A549 (cell line): ENCODE data around the gene BRINP1. TPM values are rescaled to one million over a fixed set of nuclear protein-coding genes. Genes with fewer than 3 reads are reported as not detected.

Source experiments
- ATAC-seq, 2 experiments: fragments of 200-7000 bp in 1 of 2; fragments of >200 bp in 1 of 2; cut with Nextera tagmentation in 1 of 2; cut with Tn5 transposase in 1 of 2; 3 replicates each; pipeline versions ENCODE4 v1.8.0 to v1.9.1; 2018 to 2020; ENCODE audit warnings: mild to moderate bottlenecking in 1 of 2, moderate library complexity in 1 of 2
- CTCF ChIA-PET: fragments of 300-600 bp; sonication (Branson Sonifier 250); formaldehyde crosslinking; extraction: SDS; loops from one replicate; lab custom pipeline; 2021; ENCODE audit warnings: antibody characterized with exemption, inconsistent platforms; lab: Yijun Ruan, JAX
- POLR2A ChIA-PET: fragments of 350-600 bp; formaldehyde crosslinking; extraction: SDS; loops from one replicate; lab custom pipeline; 2021; ENCODE audit warnings: antibody characterized with exemption, inconsistent platforms; lab: Yijun Ruan, JAX
- DNase-seq, 2 experiments: peaks; one replicate each; pipeline versions ENCODE4 v3.0.0 to v3.0.0-alpha.2; 2011 to 2016; ENCODE audit warnings: low read depth in 1 of 2, low spot score in 1 of 2
- FAIRE-seq: peaks from 2 replicates; lab custom pipeline; 2011; peaks lifted over from hg19 to GRCh38; lab: Jason Lieb, UNC
- H3K27ac ChIP-seq, 2 experiments: fragments of >200 bp; sonication (Bioruptor Twin); formaldehyde crosslinking; 3 replicates each; pipeline ENCODE4 v1.5.1; 2016 to 2017
- H3K4me1 ChIP-seq: fragments of >200 bp; sonication (Bioruptor Twin); formaldehyde crosslinking; 3 replicates; pipeline ENCODE4 v1.6.1; 2016
- H3K4me2 ChIP-seq: fragments of >200 bp; sonication (Bioruptor Twin); formaldehyde crosslinking; 3 replicates; pipeline ENCODE4 v1.6.1; 2016
- H3K4me3 ChIP-seq: fragments of >200 bp; sonication (Bioruptor Twin); formaldehyde crosslinking; 3 replicates; pipeline ENCODE4 v1.5.1; 2016
- H3K9me3 ChIP-seq: fragments of >200 bp; sonication (Bioruptor Twin); formaldehyde crosslinking; 3 replicates; pipeline ENCODE4 v1.6.1; 2016
- CHD2 ChIP-seq: fragments of 150-350 bp; IDR thresholded peaks from 2 replicates; pipeline ENCODE4 v1.6.1; 2014; ENCODE audit warnings: low read length; ENCODE audit not compliant: partially characterized antibody
- CHD4 ChIP-seq: fragments of 200-600 bp; sonication (generic); IDR thresholded peaks from 2 replicates; pipeline ENCODE4 v1.6.1; 2016; ENCODE audit warnings: antibody characterized with exemption, mild to moderate bottlenecking, borderline replicate concordance
- HOXB13 ChIP-seq: fragments of 250-450 bp; sonication (Bioruptor Pico); IDR thresholded peaks from 2 replicates; pipeline ENCODE4 v1.5.0; 2020; ENCODE audit warnings: low read depth, mild to moderate bottlenecking, moderate library complexity
- KDM1A ChIP-seq: fragments of 200-600 bp; sonication (generic); IDR thresholded peaks from 2 replicates; pipeline ENCODE4 v1.6.1; 2016; ENCODE audit warnings: low read depth, mild to moderate bottlenecking
- MAFK ChIP-seq: fragments of 450-650 bp; IDR thresholded peaks from 2 replicates; pipeline ENCODE4 v1.6.1; 2014; ENCODE audit not compliant: partially characterized antibody
- NFE2L2 ChIP-seq: fragments of 150-350 bp; conservative IDR thresholded peaks from 2 replicates; pipeline ENCODE4 v1.6.1; 2014; ENCODE audit warnings: low read length
- PBX3 ChIP-seq: IDR thresholded peaks from 2 replicates; pipeline ENCODE4 v1.6.1; 2012
- RCOR1 ChIP-seq: fragments of 150-350 bp; IDR thresholded peaks from 2 replicates; pipeline ENCODE4 v1.6.1; 2014; ENCODE audit warnings: antibody characterized with exemption, low read length, low read depth
- REST ChIP-seq: fragments of 200-600 bp; sonication (generic); IDR thresholded peaks from 2 replicates; pipeline ENCODE4 v1.6.1; 2016; ENCODE audit warnings: antibody characterized with exemption, mild to moderate bottlenecking, moderate library complexity
- RFX5 ChIP-seq: fragments of 450-650 bp; IDR thresholded peaks from 2 replicates; pipeline ENCODE4 v1.7.1; 2014; ENCODE audit warnings: antibody characterized with exemption, mild to moderate bottlenecking, moderate library complexity
- RNF2 ChIP-seq: fragments of 200-600 bp; sonication (generic); IDR thresholded peaks from 2 replicates; pipeline ENCODE4 v1.6.1; 2016; ENCODE audit warnings: low read depth, mild to moderate bottlenecking, antibody characterized with exemption, moderate library complexity, borderline replicate concordance
- SREBF2 ChIP-seq: fragments of 450-650 bp; IDR thresholded peaks from 2 replicates; pipeline ENCODE4 v1.6.1; 2014; ENCODE audit warnings: mild to moderate bottlenecking, moderate library complexity
- ZC3H11A ChIP-seq: fragments of 450-650 bp; IDR thresholded peaks from 2 replicates; pipeline ENCODE4 v1.6.1; 2014; ENCODE audit warnings: antibody characterized with exemption, mild to moderate bottlenecking
- ZNF302 ChIP-seq: fragments of 250-450 bp; sonication (Bioruptor Pico); IDR thresholded peaks from 2 replicates; pipeline ENCODE4 v1.9.0; 2021; ENCODE audit warnings: inconsistent platforms, mild to moderate bottlenecking, moderate library complexity
- WGBS: methylation state at CpG from one replicate; pipeline ENCODE4 v1.1.6; 2017; ENCODE audit errors: missing lambda C conversion rate; 5-methylcytosine and 5-hydroxymethylcytosine counted together
- polyA plus RNA-seq, 4 experiments: library from polyadenylated mRNA; depleted of rRNA in 3 of 4; stranded (reverse); fragments of >200 nt; fragmentation: RNase III in 1 of 4; extraction: RNeasy Plus Mini Kit Qiagen cat#74134 plus additional on column Dnase treatment in 1 of 4; gene quantifications; 2 replicates in 3 of 4; 3 replicates in 1 of 4; pipeline ENCODE4 v1.2.3, GENCODE V29; 2011 to 2017

The BRINP1 gene
- polyA plus RNA-seq, 2 of the 4 experiments (the other 2 are of a cell fraction) = 0.13 to 0.17 TPM

GRCh38 chr9:119154527-119154926 lies 214.7 kb downstream of the BRINP1 start:
- CTCF ChIA-PET = no interaction called here
- TF ChIP-seq RFX5 (no peak), MAFK (peak; percentile 56), SREBF2 (no peak), KDM1A (no peak), CHD4 (no peak), HOXB13 (CRISPR knock-in tag) (no peak), CHD2 (no peak)
- DNase-seq (no peak), ATAC-seq (no peak), FAIRE-seq (no peak)
- POLR2A ChIA-PET = no interaction called here
- 0% methylated on average over 2 of the region's 2 CpGs for WGBS
- Histone ChIP-seq H3K4me1 (no peaks in the 10 kb centered on the region), H3K4me2 (no peak overlapping the region), H3K4me3 (no peak overlapping the region), H3K27ac (no peak overlapping the region), H3K9me3 (no peaks in the 10 kb centered on the region)

GRCh38 chr9:119153402-119153801 lies 215.8 kb downstream of the BRINP1 start:
- TF ChIP-seq HOXB13 (CRISPR knock-in tag) = no peak

GRCh38 chr9:119148855-119149254 lies 220.4 kb downstream of the BRINP1 start:
- H3K9me3 ChIP-seq = no peaks in the 10 kb centered on the region
- no peak for DNase-seq
- POLR2A ChIA-PET = no interaction called here
- TF ChIP-seq RCOR1 (no peak), RNF2 (no peak), NFE2L2 (no peak), CHD2 (no peak), ZNF302 (CRISPR knock-in tag) (no peak), CHD4 (no peak)
- TF ChIP-seq, all 56 proteins: peak for 0
- CTCF ChIA-PET = no interaction called here
- 0% methylated on average over 2 of the region's 4 CpGs for WGBS
- H3K4me3 ChIP-seq = no peak overlapping the region
- no peak overlapping the region for H3K27ac ChIP-seq
- no peak for ATAC-seq
- H3K4me2 ChIP-seq = no peak overlapping the region
- no peak for FAIRE-seq
- no peaks in the 10 kb centered on the region for H3K4me1 ChIP-seq

More at GRCh38 chr9:119153402-119153801, 215.8 kb downstream of the BRINP1 start:
- no peak for FAIRE-seq
- 3% methylated on average over 2 of the region's 2 CpGs for WGBS
- no peak for DNase-seq
- no peak overlapping the region for H3K27ac ChIP-seq
- ATAC-seq = no peak
- POLR2A ChIA-PET = no interaction called here
- H3K4me3 ChIP-seq = no peak overlapping the region
- CTCF ChIA-PET = no interaction called here
- H3K9me3 ChIP-seq = no peaks in the 10 kb centered on the region
- no peak overlapping the region for H3K4me2 ChIP-seq
- H3K4me1 ChIP-seq = no peaks in the 10 kb centered on the region

- ChIA-PET CTCF (interaction anchor here (1.1 to 1.4 kb wide), 2 partner anchors 28 to 542 kb away, joined by 3 to 4 read pairs; no protein-coding TSS in a partner anchor), POLR2A (no interaction called here)
- 4% methylated on average over 2 of the region's 2 CpGs for WGBS
- DNase-seq (no peak), ATAC-seq (no peak), FAIRE-seq (no peak)
- Histone ChIP-seq H3K9me3 (no peaks in the 10 kb centered on the region), H3K4me3 (no peak overlapping the region), H3K27ac (no peak overlapping the region), H3K4me1 (no peaks in the 10 kb centered on the region), H3K4me2 (no peak overlapping the region)
- TF ChIP-seq CHD2 (no peak), PBX3 (no peak), ZC3H11A (no peak), KDM1A (no peak), REST (no peak), ZNF302 (CRISPR knock-in tag) (no peak)
Observed at GRCh38 chr9:119137479-119137878, 231.8 kb downstream of the BRINP1 start.
